22Rv1 (cell line): ENCODE results near the gene YWHAG.

Experiments
- CTCF ChIP-seq: fragments of 450-650 bp; IDR thresholded peaks from 2 replicates; pipeline ENCODE4 v1.5.1; 2017; ENCODE audit warnings: mild to moderate bottlenecking
- ZFX ChIP-seq: fragments of 450-650 bp; IDR thresholded peaks from 2 replicates; pipeline ENCODE4 v1.6.1; 2017; ENCODE audit warnings: antibody characterized with exemption, borderline replicate concordance

GRCh38 chr7:76380623-76380966, 21.8 kb upstream of the YWHAG start:
- TF ChIP-seq CTCF: no peak
- no peak for TF ChIP-seq ZFX
